ENCODE measurements around the gene SEC11C. TPM values are rescaled to one million over a fixed set of nuclear protein-coding genes. Genes with fewer than 3 reads are reported as not detected.

The SEC11C gene
- total RNA-seq, 1 experiment from 2014 or later, result 106 TPM

GRCh38 chr18:59198215-59198614, 58.5 kb downstream of the SEC11C start:
- no peak for TF ChIP-seq CTCF (IDR thresholded peaks at IDR 0.05; ENCODE audit: unreplicated experiment)
- BruUV-seq (replicated peaks), result no TSS peak
- H3K4me3 Mint-ChIP-seq (ENCODE audit: low read depth, unreplicated experiment), result no peak overlapping the region
- CTCF ChIA-PET, result no interaction called here
- intact Hi-C loops (cut with micrococcal nuclease; ENCODE audit: unreplicated experiment), result no loop called here
- no peaks in the 10 kb centered on the region for H3K9me3 Mint-ChIP-seq (ENCODE audit: low read depth, unreplicated experiment)
- H3K27ac Mint-ChIP-seq (ENCODE audit: unreplicated experiment), result no peak overlapping the region
- no peak for DNase-seq
- no peaks in the 10 kb centered on the region for H3K4me1 Mint-ChIP-seq (ENCODE audit: low read depth, unreplicated experiment)
- no peaks in the 10 kb centered on the region for H3K36me3 Mint-ChIP-seq (ENCODE audit: insufficient read depth, unreplicated experiment)
- H3K27me3 Mint-ChIP-seq (ENCODE audit: unreplicated experiment), result peaks cover 81% of the 10 kb centered on the region

GRCh38 chr18:59200787-59201186, 61.1 kb downstream of the SEC11C start:
- Mint-ChIP-seq H3K4me1 (ENCODE audit: low read depth, unreplicated experiment) (no peaks in the 10 kb centered on the region), H3K9me3 (ENCODE audit: low read depth, unreplicated experiment) (no peaks in the 10 kb centered on the region), H3K27ac (ENCODE audit: unreplicated experiment) (no peak overlapping the region), H3K27me3 (ENCODE audit: unreplicated experiment) (peaks cover 86% of the 10 kb centered on the region), H3K36me3 (ENCODE audit: insufficient read depth, unreplicated experiment) (no peaks in the 10 kb centered on the region), H3K4me3 (ENCODE audit: low read depth, unreplicated experiment) (no peak overlapping the region)
- TF ChIP-seq CTCF (IDR thresholded peaks at IDR 0.05; ENCODE audit: unreplicated experiment), result no peak
- CTCF ChIA-PET, result no interaction called here
- no TSS peak for BruUV-seq (replicated peaks)
- DNase-seq, result no peak
- intact Hi-C loops (cut with micrococcal nuclease; ENCODE audit: unreplicated experiment), result no loop called here

GRCh38 chr18:59202258-59202820, 62.7 kb downstream of the SEC11C start:
- H3K9me3 Mint-ChIP-seq (ENCODE audit: low read depth, unreplicated experiment), result no peaks in the 10 kb centered on the region
- no peak overlapping the region for H3K27ac Mint-ChIP-seq (ENCODE audit: unreplicated experiment)
- DNase-seq, result no peak
- no peaks in the 10 kb centered on the region for H3K36me3 Mint-ChIP-seq (ENCODE audit: insufficient read depth, unreplicated experiment)
- intact Hi-C loops (cut with micrococcal nuclease; ENCODE audit: unreplicated experiment), result no loop called here
- peaks cover 84% of the 10 kb centered on the region for H3K27me3 Mint-ChIP-seq (ENCODE audit: unreplicated experiment)
- CTCF ChIA-PET, result interaction anchor here (0.8 kb wide), 1 partner anchor 9 kb away, joined by 3 read pairs; no protein-coding TSS in a partner anchor
- H3K4me3 Mint-ChIP-seq (ENCODE audit: low read depth, unreplicated experiment), result no peak overlapping the region
- no TSS peak for BruUV-seq (replicated peaks)
- TF ChIP-seq CTCF (IDR thresholded peaks at IDR 0.05; ENCODE audit: unreplicated experiment), result no peak
- H3K4me1 Mint-ChIP-seq (ENCODE audit: low read depth, unreplicated experiment), result no peaks in the 10 kb centered on the region

GRCh38 chr18:59207506-59207905, 67.8 kb downstream of the SEC11C start:
- BruUV-seq (replicated peaks), result no TSS peak
- no peak overlapping the region for H3K27ac Mint-ChIP-seq (ENCODE audit: unreplicated experiment)
- H3K9me3 Mint-ChIP-seq (ENCODE audit: low read depth, unreplicated experiment), result no peaks in the 10 kb centered on the region
- no peak for TF ChIP-seq CTCF (IDR thresholded peaks at IDR 0.05; ENCODE audit: unreplicated experiment)
- intact Hi-C loops (cut with micrococcal nuclease; ENCODE audit: unreplicated experiment), result no loop called here
- peaks cover 84% of the 10 kb centered on the region for H3K27me3 Mint-ChIP-seq (ENCODE audit: unreplicated experiment)
- no peaks in the 10 kb centered on the region for H3K36me3 Mint-ChIP-seq (ENCODE audit: insufficient read depth, unreplicated experiment)
- peaks cover 13% of the 10 kb centered on the region for H3K4me1 Mint-ChIP-seq (ENCODE audit: low read depth, unreplicated experiment)
- no peak for DNase-seq
- CTCF ChIA-PET, result no interaction called here
- H3K4me3 Mint-ChIP-seq (ENCODE audit: low read depth, unreplicated experiment), result no peak overlapping the region

Other genes starting within 250 kb of the SEC11C start
- not detected in 2 replicates for gene GRP, start 80.3 kb downstream of the SEC11C start, total RNA-seq (2022)
- gene RAX, start 133.6 kb downstream of the SEC11C start, total RNA-seq (2022), result not detected in 2 replicates
- not detected in 2 replicates for gene CPLX4, start 178.8 kb downstream of the SEC11C start, total RNA-seq (2022)
- 159 and 174 TPM in 2 replicates for gene LMAN1, start 219.4 kb downstream of the SEC11C start, total RNA-seq (2022)